DND-41 (cell line): ENCODE measurements around the gene TMEM121B.

Experiments
- EZH2 ChIP-seq: IDR thresholded peaks from 3 replicates; pipeline ENCODE4 v1.6.1; 2012; ENCODE audit warnings: borderline replicate concordance, low read depth, mild to moderate bottlenecking, moderate library complexity, low read length, inconsistent platforms; ENCODE audit not compliant: severe bottlenecking
- TF ChIP-seq, protein P1 (sequence below): IDR thresholded peaks from 2 replicates; pipeline ENCODE4 v1.5.1; 2012; ENCODE audit warnings: borderline replicate concordance, low read length, moderate library complexity, mild to moderate bottlenecking; ENCODE audit not compliant: poor library complexity, severe bottlenecking; ENCODE audit errors: extremely low read depth

- TF ChIP-seq, protein P1, sequence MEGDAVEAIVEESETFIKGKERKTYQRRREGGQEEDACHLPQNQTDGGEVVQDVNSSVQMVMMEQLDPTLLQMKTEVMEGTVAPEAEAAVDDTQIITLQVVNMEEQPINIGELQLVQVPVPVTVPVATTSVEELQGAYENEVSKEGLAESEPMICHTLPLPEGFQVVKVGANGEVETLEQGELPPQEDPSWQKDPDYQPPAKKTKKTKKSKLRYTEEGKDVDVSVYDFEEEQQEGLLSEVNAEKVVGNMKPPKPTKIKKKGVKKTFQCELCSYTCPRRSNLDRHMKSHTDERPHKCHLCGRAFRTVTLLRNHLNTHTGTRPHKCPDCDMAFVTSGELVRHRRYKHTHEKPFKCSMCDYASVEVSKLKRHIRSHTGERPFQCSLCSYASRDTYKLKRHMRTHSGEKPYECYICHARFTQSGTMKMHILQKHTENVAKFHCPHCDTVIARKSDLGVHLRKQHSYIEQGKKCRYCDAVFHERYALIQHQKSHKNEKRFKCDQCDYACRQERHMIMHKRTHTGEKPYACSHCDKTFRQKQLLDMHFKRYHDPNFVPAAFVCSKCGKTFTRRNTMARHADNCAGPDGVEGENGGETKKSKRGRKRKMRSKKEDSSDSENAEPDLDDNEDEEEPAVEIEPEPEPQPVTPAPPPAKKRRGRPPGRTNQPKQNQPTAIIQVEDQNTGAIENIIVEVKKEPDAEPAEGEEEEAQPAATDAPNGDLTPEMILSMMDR = peak; percentile 43
- no peak for TF ChIP-seq EZH2
These were observed 1.5 kb downstream of the TMEM121B start for GRCh38 chr22:17119481-17120202.
